Neuronal stem cell (in vitro differentiated cells): ENCODE measurements around the gene IDE.

Source experiments
- DNase-seq: peaks from one replicate; pipeline ENCODE4 v3.0.0-alpha.2; 2013; ENCODE audit warnings: low spot score
- H2AFZ ChIP-seq: one replicate; pipeline ENCODE4 v1.6.1; 2013; ENCODE audit warnings: mild to moderate bottlenecking, low read length, inconsistent platforms
- H2AK5ac ChIP-seq: 2 replicates; pipeline ENCODE4 v1.6.1; 2013; ENCODE audit warnings: low read depth, mild to moderate bottlenecking, inconsistent platforms, low read length, moderate library complexity, mixed read lengths
- H2BK120ac ChIP-seq: 2 replicates; pipeline ENCODE4 v1.6.1; 2013; ENCODE audit warnings: low read depth, mild to moderate bottlenecking, inconsistent platforms, low read length, moderate library complexity, mixed read lengths
- H2BK12ac ChIP-seq: one replicate; pipeline ENCODE4 v1.6.1; 2013; ENCODE audit warnings: low read length, inconsistent platforms
- H2BK15ac ChIP-seq: 2 replicates; pipeline ENCODE4 v1.6.1; 2013; ENCODE audit warnings: mild to moderate bottlenecking, low read length, inconsistent platforms, mixed read lengths
- H2BK5ac ChIP-seq: one replicate; pipeline ENCODE4 v1.6.1; 2013; ENCODE audit warnings: inconsistent platforms, mild to moderate bottlenecking, low read length, moderate library complexity
- H3K14ac ChIP-seq: one replicate; pipeline ENCODE4 v1.6.1; 2013; ENCODE audit warnings: low read length, inconsistent platforms
- H3K18ac ChIP-seq: 2 replicates; pipeline ENCODE4 v1.6.1; 2013; ENCODE audit warnings: low read length, inconsistent platforms
- H3K23ac ChIP-seq: 2 replicates; pipeline ENCODE4 v1.6.1; 2013; ENCODE audit warnings: low read depth, mild to moderate bottlenecking, mixed read lengths, low read length, inconsistent platforms; ENCODE audit not compliant: poor library complexity
- H3K27ac ChIP-seq: replicated peaks from 3 replicates; pipeline ENCODE4 v1.5.1; 2013; ENCODE audit warnings: low read length, inconsistent platforms
- H3K27me3 ChIP-seq, 3 experiments: 2 replicates each; pipeline ENCODE4 v1.6.1; 2013; ENCODE audit warnings: low read length in 3 of 3, mild to moderate bottlenecking in 2 of 3, inconsistent platforms in 1 of 3, low read depth in 1 of 3, mixed read lengths in 1 of 3, moderate library complexity in 1 of 3; ENCODE audit not compliant: control insufficient read depth in 3 of 3, insufficient read depth in 3 of 3
- H3K36me3 ChIP-seq, 2 donors: replicated peaks in 1 of 2; 2 replicates each; pipeline ENCODE4 v1.6.1; 2013; ENCODE audit warnings: low read length in 2 of 2; ENCODE audit not compliant: control insufficient read depth in 2 of 2, insufficient read depth in 2 of 2
- H3K4ac ChIP-seq: 2 replicates; pipeline ENCODE4 v1.6.1; 2013; ENCODE audit warnings: inconsistent platforms, mild to moderate bottlenecking, low read length, moderate library complexity
- H3K4me1 ChIP-seq, 2 donors: 1 replicate in 1 of 2; 2 replicates in 1 of 2; pipeline ENCODE4 v1.6.1; 2013; ENCODE audit warnings: low read length in 2 of 2, low read depth in 1 of 2; ENCODE audit not compliant: control insufficient read depth in 2 of 2, insufficient read depth in 1 of 2
- H3K4me2 ChIP-seq: one replicate; pipeline ENCODE4 v1.6.1; 2013; ENCODE audit warnings: mild to moderate bottlenecking, low read length, inconsistent platforms; ENCODE audit not compliant: insufficient read depth, poor library complexity, severe bottlenecking
- H3K4me3 ChIP-seq, 2 donors: 2 replicates each; pipeline ENCODE4 v1.5.1; 2013; ENCODE audit warnings: low read length in 2 of 2, mild to moderate bottlenecking in 2 of 2, inconsistent platforms in 1 of 2, moderate library complexity in 1 of 2
- H3K79me1 ChIP-seq: one replicate; pipeline ENCODE4 v1.6.1; 2013; ENCODE audit warnings: low read depth, mild to moderate bottlenecking, inconsistent platforms, low read length, moderate library complexity
- H3K9ac ChIP-seq: one replicate; pipeline ENCODE4 v1.6.1; 2013; ENCODE audit warnings: mild to moderate bottlenecking, low read depth, low read length, inconsistent platforms; ENCODE audit not compliant: poor library complexity
- H3K9me3 ChIP-seq, 2 donors: replicated peaks in 1 of 2; 2 replicates each; pipeline versions ENCODE3 to v1.6.1; 2013; ENCODE audit warnings: low read length in 2 of 2, mild to moderate bottlenecking in 2 of 2, inconsistent platforms in 1 of 2, low read depth in 1 of 2, mixed read lengths in 1 of 2, moderate library complexity in 1 of 2; ENCODE audit not compliant: control insufficient read depth in 2 of 2, insufficient read depth in 1 of 2
- H4K8ac ChIP-seq: one replicate; pipeline ENCODE4 v1.6.1; 2013; ENCODE audit warnings: low read depth, mild to moderate bottlenecking, inconsistent platforms, low read length, moderate library complexity
- H4K91ac ChIP-seq: one replicate; pipeline ENCODE4 v1.6.1; 2013; ENCODE audit warnings: low read length, low read depth, mild to moderate bottlenecking, inconsistent platforms; ENCODE audit not compliant: poor library complexity
- WGBS, 2 donors: extraction: QIAGEN DNeasy Blood & Tissue Kit; methylation state at CpG; one replicate each; pipeline ENCODE4 v1.1.7; 2013; ENCODE audit warnings: missing lambda C conversion rate in 2 of 2, mixed read lengths in 1 of 2; ENCODE audit not compliant: insufficient read length in 2 of 2, insufficient replicate concordance in 1 of 2; ENCODE audit errors: extremely low coverage in 2 of 2; 5-methylcytosine and 5-hydroxymethylcytosine counted together

Gene IDE

DNA sequence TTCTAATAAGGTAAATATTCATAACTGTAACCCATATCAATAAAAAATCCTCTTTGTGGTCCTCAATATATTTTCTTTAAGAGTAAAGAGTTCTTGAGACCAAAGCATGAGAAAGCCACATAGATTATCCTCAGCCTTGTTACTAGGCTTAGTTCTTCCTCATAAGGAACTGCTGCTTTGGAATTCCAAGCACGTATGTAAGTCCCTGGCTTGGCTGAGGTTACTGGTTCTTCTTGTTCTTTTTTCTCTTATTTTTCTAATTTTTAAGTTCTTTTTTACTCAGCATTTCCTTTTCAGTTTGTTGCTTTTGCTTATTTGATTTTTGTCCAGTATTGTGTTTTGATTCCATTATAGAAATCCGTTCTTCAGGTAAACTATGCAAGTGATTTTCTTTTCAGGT lies 155.7 kb downstream of the IDE start:
- peaks cover 0 to 35% (median 9%) of the 10 kb centered on the region in 3 experiments for H3K27me3 ChIP-seq
- H3K27ac ChIP-seq, result no peak overlapping the region
- no peak overlapping the region for H3K4ac ChIP-seq
- no peak overlapping the region for H2BK120ac ChIP-seq
- H2AK5ac ChIP-seq, result no peak overlapping the region
- H3K18ac ChIP-seq, result no peak overlapping the region
- no peak overlapping the region for H4K91ac ChIP-seq
- no peak overlapping the region for H3K4me2 ChIP-seq
- H4K8ac ChIP-seq, result no peak overlapping the region
- no peaks in the 10 kb centered on the region for H3K79me1 ChIP-seq
- H2AFZ ChIP-seq, result no peak overlapping the region
- H3K9ac ChIP-seq, result no peak overlapping the region
- no peak overlapping the region for H2BK15ac ChIP-seq
- H3K9me3 ChIP-seq, result peaks cover 0 to 4% of the 10 kb centered on the region in 2 donors
- no CpG with 5 or more reads among the region's 2 CpGs for WGBS, 2 donors
- no peak overlapping the region for H3K23ac ChIP-seq
- no peak overlapping the region for H3K14ac ChIP-seq
- H2BK12ac ChIP-seq, result no peak overlapping the region
- H3K36me3 ChIP-seq, result no peaks in the 10 kb centered on the region
- no peak overlapping the region for H2BK5ac ChIP-seq
- DNase-seq, result no peak
- H3K4me1 ChIP-seq, result no peaks in the 10 kb centered on the region
- no peak overlapping the region for H3K4me3 ChIP-seq

DNA sequence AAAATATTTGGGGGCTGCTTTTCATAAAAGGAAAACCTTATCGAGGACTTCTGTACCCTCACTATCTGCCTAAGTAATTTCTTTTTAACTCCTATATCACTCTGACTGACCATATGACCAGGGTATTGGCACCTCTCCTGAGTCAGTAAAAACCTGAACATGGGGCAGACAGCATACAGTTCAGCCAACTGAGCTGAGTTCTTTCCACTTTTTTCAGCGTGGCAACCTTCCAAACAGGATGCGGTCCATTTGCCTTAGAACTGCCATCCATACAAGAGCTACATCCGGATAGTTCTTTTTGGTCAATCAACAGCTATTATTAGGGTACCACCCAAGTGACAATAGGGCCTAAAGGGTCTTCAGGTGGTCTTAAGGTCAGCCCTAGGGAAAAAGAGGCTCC lies 160.4 kb downstream of the IDE start:
- Histone ChIP-seq H3K23ac (no peak overlapping the region), H2BK120ac (no peak overlapping the region), H2BK15ac (no peak overlapping the region), H3K4me2 (no peak overlapping the region), H3K27ac (no peak overlapping the region), H2BK5ac (no peak overlapping the region), H4K8ac (no peak overlapping the region), H3K4me3 (no peak overlapping the region), H3K4me1 (no peaks in the 10 kb centered on the region), H3K18ac (no peak overlapping the region), H3K27me3 (peaks cover 0 to 4% (median 0%) of the 10 kb centered on the region in 3 experiments), H2BK12ac (no peak overlapping the region), H4K91ac (no peak overlapping the region), H2AK5ac (no peak overlapping the region), H3K9me3 (no peaks in the 10 kb centered on the region), H3K36me3 (no peaks in the 10 kb centered on the region), H2AFZ (no peak overlapping the region), H3K9ac (no peak overlapping the region), H3K14ac (no peak overlapping the region), H3K4ac (no peak overlapping the region), H3K79me1 (no peaks in the 10 kb centered on the region)
- DNase-seq, result no peak
- WGBS, 2 donors, result no CpG with 5 or more reads among the region's 4 CpGs

DNA sequence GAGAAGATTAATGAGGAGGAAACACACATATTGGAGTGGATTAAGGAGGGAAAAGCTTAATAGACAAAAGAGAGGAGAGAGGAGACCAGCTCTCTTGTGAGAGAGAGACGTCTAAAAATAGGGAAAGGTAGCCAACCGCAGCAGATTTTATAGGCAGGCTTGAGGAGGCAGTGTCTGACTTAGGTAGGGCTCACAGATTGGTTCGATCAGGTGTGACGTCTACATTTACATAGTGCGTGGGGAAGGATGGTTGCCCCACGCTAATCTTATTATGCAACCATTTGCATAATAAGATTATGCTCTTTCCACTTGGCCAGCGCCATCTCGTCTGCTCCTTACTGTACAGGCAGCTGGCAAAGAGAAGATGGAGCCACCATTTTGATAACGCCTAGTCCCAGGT lies 160.9 kb downstream of the IDE start:
- Histone ChIP-seq H2BK15ac (no peak overlapping the region), H3K9ac (no peak overlapping the region), H3K4ac (no peak overlapping the region), H3K14ac (no peak overlapping the region), H3K4me1 (no peaks in the 10 kb centered on the region), H3K23ac (no peak overlapping the region), H3K79me1 (no peaks in the 10 kb centered on the region), H3K27ac (no peak overlapping the region), H2BK5ac (no peak overlapping the region), H2AFZ (no peak overlapping the region), H4K8ac (no peak overlapping the region), H3K4me3 (no peak overlapping the region), H3K27me3 (no peaks in the 10 kb centered on the region), H2AK5ac (no peak overlapping the region), H3K9me3 (no peaks in the 10 kb centered on the region), H3K36me3 (no peaks in the 10 kb centered on the region), H4K91ac (no peak overlapping the region), H3K4me2 (no peak overlapping the region), H2BK12ac (no peak overlapping the region), H2BK120ac (no peak overlapping the region), H3K18ac (no peak overlapping the region)
- WGBS, 2 donors, result no CpG with 5 or more reads among the region's 9 CpGs
- DNase-seq, result no peak

DNA sequence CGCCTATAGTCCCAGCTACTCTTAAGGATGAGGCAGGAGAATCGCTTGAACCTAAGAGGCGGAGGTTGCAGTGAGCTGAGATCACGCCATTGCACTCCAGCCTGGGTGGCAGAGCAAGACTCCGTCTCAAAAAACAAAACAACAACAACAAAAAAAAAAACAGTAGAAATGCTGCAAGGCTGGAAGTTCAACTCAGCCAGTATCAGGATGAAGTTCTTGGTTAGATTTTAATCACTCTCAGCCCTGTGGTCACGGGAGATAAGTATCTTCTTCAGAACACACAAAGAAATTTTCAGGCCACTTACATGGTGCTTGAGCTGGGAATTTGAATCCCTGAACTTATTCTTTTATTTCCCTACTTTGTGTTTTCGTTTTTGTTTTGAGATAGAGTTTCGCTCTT lies 162.5 kb downstream of the IDE start:
- Histone ChIP-seq H3K27me3 (no peaks in the 10 kb centered on the region), H3K36me3 (no peaks in the 10 kb centered on the region), H3K23ac (no peak overlapping the region), H2AK5ac (no peak overlapping the region), H3K4me3 (no peak overlapping the region), H4K91ac (no peak overlapping the region), H3K4ac (no peak overlapping the region), H3K79me1 (no peaks in the 10 kb centered on the region), H3K14ac (no peak overlapping the region), H2BK120ac (no peak overlapping the region), H2BK12ac (no peak overlapping the region), H2BK15ac (no peak overlapping the region), H3K9ac (no peak overlapping the region), H2AFZ (no peak overlapping the region), H3K4me2 (no peak overlapping the region), H3K18ac (no peak overlapping the region), H2BK5ac (no peak overlapping the region), H3K9me3 (no peaks in the 10 kb centered on the region), H4K8ac (no peak overlapping the region), H3K27ac (no peak overlapping the region), H3K4me1 (no peaks in the 10 kb centered on the region)
- no peak for DNase-seq
- no CpG with 5 or more reads among the region's 8 CpGs for WGBS, 2 donors
